PC-9 (cell line): Measurements from ENCODE around the gene SLC12A2. TPM values are rescaled to one million over a fixed set of nuclear protein-coding genes. Genes with fewer than 3 reads are reported as not detected.

Experiments
- BruUV-seq: library from RNA; stranded (reverse); fragments of 400-500 nt; replicated peaks from 2 replicates; lab custom pipeline; 2021; lab: Mats Ljungman, UMichigan
- CTCF ChIA-PET: fragments of 300-600 bp; sonication (Branson Sonifier 250); formaldehyde crosslinking; loops from one replicate; lab custom pipeline; 2022; ENCODE audit warnings: antibody characterized with exemption; lab: Charles Lee
- POLR2A ChIA-PET: fragments of 300-600 bp; sonication (Branson Sonifier 250); formaldehyde crosslinking; loops from one replicate; lab custom pipeline; 2022; ENCODE audit warnings: antibody characterized with exemption; ENCODE audit not compliant: unreplicated experiment; lab: Charles Lee
- DNase-seq, 2 experiments: peaks; one replicate each; pipeline versions ENCODE4 v3.0.0 to v3.0.0-alpha.2; 2015 to 2022; ENCODE audit warnings: mixed read lengths in 1 of 2
- H2AFZ ChIP-seq: fragments of 200-600 bp; sonication (generic); 2 replicates; pipeline ENCODE4 v1.8.1; 2017; ENCODE audit warnings: antibody characterized with exemption
- H3F3A ChIP-seq: fragments of 200-600 bp; sonication (generic); 2 replicates; pipeline ENCODE4 v1.8.1; 2017; ENCODE audit warnings: antibody characterized with exemption, mild to moderate bottlenecking, low read depth; ENCODE audit not compliant: insufficient read depth
- H3K27ac ChIP-seq: fragments of 200-600 bp; sonication (generic); 2 replicates; pipeline ENCODE4 v1.6.1; 2016; ENCODE audit warnings: mixed run types
- H3K27me3 ChIP-seq: fragments of 200-600 bp; sonication (generic); 2 replicates; pipeline ENCODE4 v1.6.1; 2016; ENCODE audit warnings: low read depth, mixed run types; ENCODE audit not compliant: insufficient read depth
- H3K36me3 ChIP-seq: fragments of 200-600 bp; sonication (generic); 2 replicates; pipeline ENCODE4 v1.6.1; 2016; ENCODE audit warnings: low read depth, mixed run types
- H3K4me1 ChIP-seq: fragments of 200-600 bp; sonication (generic); replicated peaks from 2 replicates; pipeline ENCODE4 v1.6.1; 2016; ENCODE audit warnings: mixed run types; ENCODE audit not compliant: insufficient read depth
- H3K4me2 ChIP-seq: fragments of 200-600 bp; sonication (generic); 2 replicates; pipeline ENCODE4 v1.6.1; 2017; ENCODE audit warnings: mixed run types
- H3K4me3 ChIP-seq: fragments of 200-600 bp; sonication (generic); 2 replicates; pipeline ENCODE4 v1.6.1; 2016; ENCODE audit warnings: mixed run types
- H3K79me2 ChIP-seq: fragments of 200-600 bp; sonication (generic); 2 replicates; pipeline ENCODE4 v1.6.1; 2017; ENCODE audit warnings: low read depth, mixed run types
- H3K9me2 ChIP-seq: fragments of 200-600 bp; sonication (generic); 2 replicates; pipeline ENCODE4 v1.8.1; 2017; ENCODE audit warnings: mild to moderate bottlenecking; ENCODE audit not compliant: insufficient read depth
- H3K9me3 ChIP-seq: fragments of 200-600 bp; sonication (generic); 2 replicates; pipeline ENCODE4 v1.8.1; 2016; ENCODE audit warnings: low read depth; ENCODE audit not compliant: insufficient read depth
- H4K20me1 ChIP-seq: fragments of 200-600 bp; sonication (generic); 2 replicates; pipeline ENCODE4 v1.8.1; 2017; ENCODE audit not compliant: insufficient read depth
- EZH2 ChIP-seq: fragments of 200-600 bp; sonication (generic); IDR thresholded peaks from 2 replicates; pipeline ENCODE4 v1.8.0; 2017; ENCODE audit warnings: antibody characterized with exemption, low read depth
- intact Hi-C: fragments of 100-400 bp; cut with micrococcal nuclease; formaldehyde crosslinking; loops from one replicate; pipeline ENCODE4 v1.10.0; 2022; ENCODE audit not compliant: unreplicated experiment
- total RNA-seq: library from RNA; stranded (reverse); gene quantifications from 2 replicates; pipeline ENCODE4 v1.2.3, GENCODE V29; 2021
- TF ChIP-seq, protein P1 (sequence below): fragments of 200-600 bp; sonication (generic); conservative IDR thresholded peaks from 2 replicates; pipeline ENCODE4 v1.6.1; 2017; ENCODE audit warnings: mixed run types, antibody characterized with exemption, mild to moderate bottlenecking, moderate library complexity

Gene SLC12A2
- total RNA-seq, 1 experiment from 2014 or later = 24.4 TPM

DNA sequence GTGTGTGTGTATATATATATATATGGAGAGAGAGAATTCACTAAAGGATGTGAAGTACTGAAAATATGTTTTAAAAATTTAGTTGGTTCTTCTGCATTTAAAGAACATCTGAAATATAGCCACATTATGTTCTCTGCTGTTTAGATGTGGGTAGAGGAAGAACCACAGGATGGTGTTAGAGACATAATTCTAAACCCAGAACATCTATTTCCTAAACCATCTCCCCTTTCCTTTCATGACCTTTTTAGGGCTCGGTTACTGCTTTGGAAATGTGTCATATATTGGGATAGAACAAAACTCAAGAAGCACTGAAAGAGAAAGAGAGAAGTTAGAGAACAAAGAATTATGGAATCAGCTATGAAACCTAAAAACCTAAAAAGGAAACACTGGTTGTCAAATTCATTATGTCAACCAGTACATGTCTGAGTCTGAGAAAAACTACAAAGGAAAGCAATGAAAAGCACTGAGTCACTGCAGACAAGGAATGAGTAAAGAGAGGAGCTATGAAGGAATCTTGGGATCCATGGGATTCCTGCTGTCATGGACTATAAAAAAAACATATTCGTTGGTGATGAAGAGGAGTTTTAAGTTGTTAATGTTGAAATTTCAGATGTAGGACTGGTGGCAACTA is 28.4 kb downstream of the SLC12A2 start:
- H3K27ac ChIP-seq = no peak overlapping the region
- no peaks in the 10 kb centered on the region for H3K4me1 ChIP-seq
- H3K36me3 ChIP-seq = 0 out of 2 replicates have a peak, but pooled peaks cover 20% of the 10 kb centered on the region
- no peak for DNase-seq
- CTCF ChIA-PET = no interaction called here
- peaks cover 18% of the 10 kb centered on the region for H3K79me2 ChIP-seq
- H3K4me2 ChIP-seq = no peak overlapping the region
- no peaks in the 10 kb centered on the region for H4K20me1 ChIP-seq
- no peaks in the 10 kb centered on the region; the same call in 1 of the 2 replicates for H3K9me3 ChIP-seq
- intact Hi-C loops = no loop called here
- TF ChIP-seq, protein P1, sequence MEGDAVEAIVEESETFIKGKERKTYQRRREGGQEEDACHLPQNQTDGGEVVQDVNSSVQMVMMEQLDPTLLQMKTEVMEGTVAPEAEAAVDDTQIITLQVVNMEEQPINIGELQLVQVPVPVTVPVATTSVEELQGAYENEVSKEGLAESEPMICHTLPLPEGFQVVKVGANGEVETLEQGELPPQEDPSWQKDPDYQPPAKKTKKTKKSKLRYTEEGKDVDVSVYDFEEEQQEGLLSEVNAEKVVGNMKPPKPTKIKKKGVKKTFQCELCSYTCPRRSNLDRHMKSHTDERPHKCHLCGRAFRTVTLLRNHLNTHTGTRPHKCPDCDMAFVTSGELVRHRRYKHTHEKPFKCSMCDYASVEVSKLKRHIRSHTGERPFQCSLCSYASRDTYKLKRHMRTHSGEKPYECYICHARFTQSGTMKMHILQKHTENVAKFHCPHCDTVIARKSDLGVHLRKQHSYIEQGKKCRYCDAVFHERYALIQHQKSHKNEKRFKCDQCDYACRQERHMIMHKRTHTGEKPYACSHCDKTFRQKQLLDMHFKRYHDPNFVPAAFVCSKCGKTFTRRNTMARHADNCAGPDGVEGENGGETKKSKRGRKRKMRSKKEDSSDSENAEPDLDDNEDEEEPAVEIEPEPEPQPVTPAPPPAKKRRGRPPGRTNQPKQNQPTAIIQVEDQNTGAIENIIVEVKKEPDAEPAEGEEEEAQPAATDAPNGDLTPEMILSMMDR = no peak
- no peak for TF ChIP-seq EZH2
- no peaks in the 10 kb centered on the region for H3K9me2 ChIP-seq
- H2AFZ ChIP-seq = no peak overlapping the region
- H3K4me3 ChIP-seq = no peak overlapping the region
- POLR2A ChIA-PET = no interaction called here
- no peaks in the 10 kb centered on the region for H3F3A ChIP-seq
- no peaks in the 10 kb centered on the region for H3K27me3 ChIP-seq
- BruUV-seq = no TSS peak

DNA sequence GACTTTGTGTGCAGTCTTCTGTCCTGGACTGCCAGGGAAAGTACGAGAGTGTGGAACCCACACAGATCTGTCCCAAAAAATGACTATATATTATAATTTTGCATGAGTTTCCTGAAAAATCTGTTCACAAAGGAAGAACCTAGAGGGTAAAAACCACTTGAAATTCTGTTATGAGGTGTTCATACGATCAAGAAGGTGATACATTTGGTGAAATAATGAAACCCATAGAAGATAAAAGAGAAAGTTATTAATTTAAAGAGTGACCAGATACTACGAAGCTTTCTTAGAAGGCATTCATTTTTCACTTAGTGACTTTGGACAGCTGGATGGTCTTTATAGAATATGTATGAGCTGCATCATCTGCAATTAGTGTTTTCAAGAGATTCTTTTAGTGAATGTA is 32.9 kb downstream of the SLC12A2 start:
- H3K4me2 ChIP-seq = no peak overlapping the region
- CTCF ChIA-PET = interaction anchor here (0.6 to 0.9 kb wide), 2 partner anchors 21 to 30 kb away, joined by 3 to 4 read pairs; no protein-coding TSS in a partner anchor
- no peaks in the 10 kb centered on the region for H3K79me2 ChIP-seq
- H3K9me3 ChIP-seq = no peaks in the 10 kb centered on the region; the same call in 1 of the 2 replicates
- no peak overlapping the region for H2AFZ ChIP-seq
- H3K9me2 ChIP-seq = no peaks in the 10 kb centered on the region
- POLR2A ChIA-PET = no interaction called here
- BruUV-seq = no TSS peak
- intact Hi-C loops = no loop called here
- no peak overlapping the region for H3K4me3 ChIP-seq
- no peak overlapping the region for H3K27ac ChIP-seq
- TF ChIP-seq, protein P1 = no peak
- no peak for TF ChIP-seq EZH2
- peaks cover 3% of the 10 kb centered on the region; the same call in 1 of the 2 replicates for H3F3A ChIP-seq
- H3K4me1 ChIP-seq = peaks cover 7% of the 10 kb centered on the region; the same call in 1 of the 2 replicates
- H4K20me1 ChIP-seq = no peaks in the 10 kb centered on the region
- H3K36me3 ChIP-seq = peaks cover 27% of the 10 kb centered on the region; the same call in 1 of the 2 replicates
- no peak for DNase-seq
- H3K27me3 ChIP-seq = no peaks in the 10 kb centered on the region

- Histone ChIP-seq H3K27me3 (no peaks in the 10 kb centered on the region), H3K4me3 (no peak overlapping the region), H3K4me2 (no peak overlapping the region), H3K36me3 (peaks cover 25% of the 10 kb centered on the region; the same call in 1 of the 2 replicates), H3F3A (peaks cover 3% of the 10 kb centered on the region; the same call in 1 of the 2 replicates), H3K9me3 (no peaks in the 10 kb centered on the region; the same call in 1 of the 2 replicates), H4K20me1 (no peaks in the 10 kb centered on the region), H3K9me2 (no peaks in the 10 kb centered on the region), H2AFZ (no peak overlapping the region), H3K4me1 (peaks cover 14% of the 10 kb centered on the region), H3K27ac (no peak overlapping the region), H3K79me2 (no peaks in the 10 kb centered on the region)
- no TSS peak for BruUV-seq
- TF ChIP-seq, protein P1 = no peak
- no peak for TF ChIP-seq EZH2
- ChIA-PET CTCF (no interaction called here), POLR2A (no interaction called here)
- DNase-seq = no peak
- intact Hi-C loops = no loop called here
Measured at GRCh38 chr5:128118214-128118613, 34.6 kb downstream of the SLC12A2 start.
